H1 (cell line): Measurements from ENCODE around the gene RASGRP1. TPM values are rescaled to one million over a fixed set of nuclear protein-coding genes. Genes with fewer than 3 reads are reported as not detected.

ENCODE experiments used
- CTCF ChIA-PET: fragments of 300-600 bp; sonication (Branson Sonifier 250); formaldehyde crosslinking; loops from one replicate; lab custom pipeline; 2021; ENCODE audit not compliant: partially characterized antibody; lab: Charles Lee
- POLR2A ChIA-PET: fragments of 300-600 bp; sonication (Branson Sonifier 250); formaldehyde crosslinking; loops from one replicate; lab custom pipeline; 2021; ENCODE audit warnings: inconsistent platforms; ENCODE audit not compliant: partially characterized antibody; lab: Charles Lee
- DNase-seq, 2 experiments: peaks; one replicate each; pipeline versions ENCODE4 v3.0.0 to v3.0.0-alpha.2; 2010 to 2022; ENCODE audit warnings: low spot score in 2 of 2, low read depth in 1 of 2, mixed read lengths in 1 of 2
- FAIRE-seq: peaks from 2 replicates; lab custom pipeline; 2011; peaks lifted over from hg19 to GRCh38; lab: Jason Lieb, UNC
- H2AFZ ChIP-seq: 2 replicates; pipeline ENCODE4 v1.8.1; 2012; ENCODE audit warnings: low read length, inconsistent platforms
- H2AK5ac ChIP-seq: 2 replicates; pipeline ENCODE4 v1.6.1; 2013; ENCODE audit warnings: low read depth, low read length
- H2BK120ac ChIP-seq: replicated peaks from 2 replicates; pipeline ENCODE3; 2013; ENCODE audit warnings: low read depth, low read length, inconsistent platforms
- H2BK12ac ChIP-seq: 2 replicates; pipeline ENCODE4 v1.6.1; 2013; ENCODE audit warnings: low read depth, low read length
- H2BK15ac ChIP-seq: 2 replicates; pipeline ENCODE4 v1.6.1; 2013; ENCODE audit warnings: low read length
- H2BK20ac ChIP-seq: 2 replicates; pipeline ENCODE4 v1.6.1; 2013; ENCODE audit warnings: low read length
- H2BK5ac ChIP-seq: 2 replicates; pipeline ENCODE4 v1.6.1; 2013; ENCODE audit warnings: low read depth, low read length
- H3K14ac ChIP-seq: 2 replicates; pipeline ENCODE4 v1.6.1; 2013; ENCODE audit warnings: inconsistent platforms; ENCODE audit not compliant: insufficient read length
- H3K18ac ChIP-seq: 2 replicates; pipeline ENCODE4 v1.6.1; 2013; ENCODE audit warnings: low read length; ENCODE audit errors: extremely low read depth
- H3K23ac ChIP-seq: 2 replicates; pipeline ENCODE4 v1.6.1; 2013; ENCODE audit warnings: inconsistent platforms; ENCODE audit not compliant: insufficient read length
- H3K23me2 ChIP-seq: 2 replicates; pipeline ENCODE4 v1.6.1; 2013; ENCODE audit warnings: low read depth, low read length
- H3K27ac ChIP-seq: 2 replicates; pipeline ENCODE4 v1.6.1; 2011; ENCODE audit warnings: low read depth, low read length, inconsistent platforms
- H3K27me3 ChIP-seq, 4 experiments: replicated peaks in 1 of 4; 1 replicate in 1 of 4; 2 replicates in 3 of 4; pipeline versions ENCODE4 v1.6.1 to v1.8.1; 2011 to 2013; ENCODE audit warnings: low read length in 3 of 4, mild to moderate bottlenecking in 3 of 4, inconsistent platforms in 2 of 4, mixed read lengths in 2 of 4, moderate library complexity in 1 of 4; ENCODE audit not compliant: control insufficient read depth in 3 of 4, insufficient read depth in 3 of 4; ENCODE audit errors: extremely low read depth in 1 of 4
- H3K36me3 ChIP-seq, 4 experiments: 2 replicates each; pipeline versions ENCODE4 v1.6.1 to v1.8.1; 2011 to 2013; ENCODE audit warnings: mild to moderate bottlenecking in 4 of 4, low read length in 3 of 4, moderate library complexity in 2 of 4, control low read depth in 1 of 4, inconsistent platforms in 1 of 4; ENCODE audit not compliant: insufficient read depth in 4 of 4, control insufficient read depth in 2 of 4
- H3K4ac ChIP-seq: replicated peaks from 2 replicates; pipeline ENCODE3; 2013; ENCODE audit warnings: low read length, low read depth, mixed read lengths, inconsistent platforms; ENCODE audit not compliant: insufficient read length
- H3K4me1 ChIP-seq, 4 experiments: replicated peaks in 1 of 4; 1 replicate in 1 of 4; 2 replicates in 3 of 4; pipeline versions ENCODE4 v1.6.1 to v1.8.1; 2011 to 2013; ENCODE audit warnings: low read length in 3 of 4, inconsistent platforms in 2 of 4, mixed read lengths in 1 of 4; ENCODE audit not compliant: insufficient read depth in 4 of 4, control insufficient read depth in 3 of 4
- H3K4me2 ChIP-seq, 2 experiments: 2 replicates each; pipeline versions ENCODE4 v1.6.1 to v1.8.1; 2011 to 2013; ENCODE audit warnings: low read depth in 2 of 2, low read length in 2 of 2, control low read depth in 1 of 2, inconsistent platforms in 1 of 2, mild to moderate bottlenecking in 1 of 2; ENCODE audit not compliant: insufficient read depth in 1 of 2
- H3K4me3 ChIP-seq, 4 experiments: fragments of 200-600, 300-600 bp in 1 of 4; sonication (generic), shearing (Covaris generic), sonication (Bioruptor Twin) in 1 of 4; 2 replicates each; pipeline versions ENCODE4 v1.5.1 to v1.8.1; 2011 to 2016; ENCODE audit warnings: low read length in 4 of 4, low read depth in 3 of 4, control low read depth in 2 of 4, inconsistent platforms in 2 of 4, mild to moderate bottlenecking in 2 of 4, mixed read lengths in 1 of 4, moderate library complexity in 1 of 4; ENCODE audit not compliant: insufficient read depth in 2 of 4; ENCODE audit errors: extremely low read depth in 1 of 4
- H3K56ac ChIP-seq: replicated peaks from 2 replicates; pipeline ENCODE3; 2013; ENCODE audit warnings: low read depth, mild to moderate bottlenecking, mixed read lengths, low read length, inconsistent platforms; ENCODE audit not compliant: insufficient read length
- H3K79me1 ChIP-seq: 2 replicates; pipeline ENCODE4 v1.6.1; 2013; ENCODE audit warnings: low read depth, low read length, control low read depth
- H3K79me2 ChIP-seq, 2 experiments: 2 replicates each; pipeline versions ENCODE4 v1.6.1 to v1.8.1; 2012 to 2013; ENCODE audit warnings: low read length in 2 of 2, mild to moderate bottlenecking in 2 of 2, inconsistent platforms in 1 of 2; ENCODE audit not compliant: insufficient read depth in 2 of 2, control insufficient read depth in 1 of 2
- H3K9ac ChIP-seq, 4 experiments: replicated peaks in 1 of 4; 1 replicate in 1 of 4; 2 replicates in 3 of 4; pipeline versions ENCODE4 v1.6.1 to v1.8.1; 2011 to 2013; ENCODE audit warnings: low read depth in 3 of 4, low read length in 3 of 4, control low read depth in 2 of 4, mild to moderate bottlenecking in 2 of 4, moderate library complexity in 2 of 4, inconsistent platforms in 1 of 4; ENCODE audit errors: extremely low read depth in 1 of 4
- H3K9me3 ChIP-seq, 2 experiments: 2 replicates each; pipeline versions ENCODE4 v1.6.1 to v1.8.1; 2012 to 2013; ENCODE audit warnings: mild to moderate bottlenecking in 2 of 2, moderate library complexity in 2 of 2, control low read depth in 1 of 2, inconsistent platforms in 1 of 2, low read depth in 1 of 2, low read length in 1 of 2, mixed read lengths in 1 of 2; ENCODE audit not compliant: insufficient read depth in 2 of 2
- H4K20me1 ChIP-seq, 2 experiments: replicated peaks in 1 of 2; 2 replicates each; pipeline versions ENCODE3 to v1.8.1; 2011 to 2013; ENCODE audit warnings: inconsistent platforms in 2 of 2, low read length in 2 of 2, mild to moderate bottlenecking in 1 of 2; ENCODE audit not compliant: insufficient read depth in 2 of 2, control insufficient read depth in 1 of 2
- H4K5ac ChIP-seq: 2 replicates; pipeline ENCODE4 v1.6.1; 2013; ENCODE audit warnings: low read length, low read depth, mixed read lengths, inconsistent platforms; ENCODE audit not compliant: insufficient read length
- H4K8ac ChIP-seq: 2 replicates; pipeline ENCODE4 v1.8.0; 2013; ENCODE audit warnings: mild to moderate bottlenecking, moderate library complexity, low read length, inconsistent platforms; ENCODE audit not compliant: insufficient read depth; ENCODE audit errors: extremely low read depth
- H4K91ac ChIP-seq: replicated peaks from 2 replicates; pipeline ENCODE3; 2013; ENCODE audit warnings: low read length, mixed read lengths, inconsistent platforms; ENCODE audit not compliant: insufficient read length
- BCL11A ChIP-seq, 2 experiments: IDR thresholded peaks; one replicate each; pipeline ENCODE4 v1.6.1; 2011; ENCODE audit warnings: low read depth in 2 of 2, low read length in 2 of 2, mild to moderate bottlenecking in 2 of 2
- CBX8 ChIP-seq: fragments of 300-800, 300-1000 bp; sonication (generic); IDR thresholded peaks from 2 replicates; pipeline ENCODE4 v1.7.1; 2016; ENCODE audit warnings: low read depth, low read length, borderline replicate concordance
- CHD2 ChIP-seq: IDR thresholded peaks from 2 replicates; pipeline ENCODE4 v1.6.1; 2012; ENCODE audit warnings: low read length, improper control_type of control experiment
- GABPA ChIP-seq: IDR thresholded peaks from 2 replicates; pipeline ENCODE4 v1.6.1; 2011; ENCODE audit warnings: mild to moderate bottlenecking, low read length, moderate library complexity, borderline replicate concordance; ENCODE audit not compliant: insufficient read depth
- HDAC2 ChIP-seq, 2 experiments: fragments of 300-600 bp in 1 of 2; sonication (generic) in 1 of 2; IDR thresholded peaks; 2 replicates each; pipeline ENCODE4 v1.6.1; 2011 to 2012; ENCODE audit warnings: low read depth in 2 of 2, low read length in 2 of 2, mild to moderate bottlenecking in 2 of 2, moderate library complexity in 2 of 2, borderline replicate concordance in 1 of 2, inconsistent platforms in 1 of 2
- POLR2AphosphoS5 ChIP-seq: IDR thresholded peaks from 2 replicates; pipeline ENCODE4 v1.6.1; 2011; ENCODE audit warnings: low read depth, low read length
- RXRA ChIP-seq: IDR thresholded peaks from 2 replicates; pipeline ENCODE4 v1.6.1; 2011; ENCODE audit warnings: low read depth, mild to moderate bottlenecking, low read length, moderate library complexity; ENCODE audit not compliant: insufficient read depth
- TAF7 ChIP-seq: optimal IDR thresholded peaks from 2 replicates; pipeline ENCODE3; 2011; ENCODE audit warnings: low read depth, mild to moderate bottlenecking, inconsistent platforms, low read length, moderate library complexity, borderline replicate concordance
- WGBS, 2 experiments: shearing (Covaris generic) in 1 of 2; methylation state at CpG; one replicate each; pipeline versions ENCODE4 v1.1.6 to v1.1.7; 2013 to 2015; ENCODE audit warnings: low lambda C conversion rate in 2 of 2, mixed read lengths in 2 of 2, inconsistent platforms in 1 of 2, low coverage in 1 of 2, missing lambda C conversion rate in 1 of 2; ENCODE audit not compliant: insufficient replicate concordance in 2 of 2, insufficient coverage in 1 of 2, insufficient read length in 1 of 2; ENCODE audit errors: extremely low coverage in 1 of 2, missing lambda C conversion rate in 1 of 2; 5-methylcytosine and 5-hydroxymethylcytosine counted together
- polyA plus RNA-seq, 7 experiments: library from polyadenylated mRNA; depleted of rRNA in 3 of 7; stranded (reverse) in 5 of 7; unstranded in 2 of 7; fragments of >200 nt in 5 of 7; fragments of 200-250 nt in 2 of 7; gene quantifications; 1 replicate in 5 of 7; 2 replicates in 1 of 7; 4 replicates in 1 of 7; pipeline versions ENCODE4 v1.2.1 to v1.2.3, GENCODE V29; 2011 to 2013; ENCODE audit warnings: missing spikeins in 2 of 7, mixed read lengths in 2 of 7
- total RNA-seq: library from RNA; stranded (reverse); fragmentation: NEBNext Ultra II Directional; extraction: Animal tissue kit (Norgen Biotek cat#: 25700); gene quantifications from 2 replicates; pipeline ENCODE4 v1.2.1, GENCODE V29; 2021
- TF ChIP-seq, protein P1 (sequence below): IDR thresholded peaks from 2 replicates; pipeline ENCODE4 v1.6.1; 2012; ENCODE audit warnings: low read length, inconsistent platforms
- TF ChIP-seq, protein P2 (sequence below): IDR thresholded peaks from 2 replicates; pipeline ENCODE4 v1.6.1; 2012; ENCODE audit warnings: inconsistent platforms
- TF ChIP-seq, protein P3 (sequence below): IDR thresholded peaks from 2 replicates; pipeline ENCODE4 v1.6.1; 2012; ENCODE audit warnings: inconsistent platforms

The RASGRP1 gene
- total and polyA plus RNA-seq, 2 of the 8 experiments (the other 6 are each of a cell fraction or from before 2014, with no cell fraction given), result 1.1 to 2.1 TPM

DNA sequence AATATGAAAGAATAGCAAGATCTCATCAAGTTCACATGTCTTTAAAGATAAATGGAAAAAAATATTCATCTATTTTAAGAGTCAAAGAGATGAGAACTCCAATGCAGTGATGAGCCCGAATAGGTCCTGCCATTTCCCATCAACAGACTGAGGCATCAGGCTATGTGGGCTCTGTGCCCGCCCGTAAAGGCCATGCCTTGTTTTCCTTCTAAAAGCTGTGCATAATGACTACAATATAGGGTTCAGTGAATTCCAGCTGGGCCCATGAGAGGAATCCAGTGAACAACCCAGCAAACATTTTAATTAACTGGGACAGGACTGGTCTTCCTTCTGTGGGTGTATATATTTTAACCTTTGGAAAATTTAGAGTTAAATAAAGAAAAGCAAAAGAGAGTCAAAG lies 44.6 kb downstream of the RASGRP1 start:
- Histone ChIP-seq H4K20me1 (no peaks in the 10 kb centered on the region), H4K8ac (no peak overlapping the region), H3K23ac (no peak overlapping the region), H3K14ac (no peak overlapping the region), H3K79me2 (no peaks in the 10 kb centered on the region), H2BK120ac (no peak overlapping the region), H2BK12ac (no peak overlapping the region), H3K27ac (no peak overlapping the region), H3K4me2 (no peak overlapping the region), H2BK5ac (no peak overlapping the region), H3K23me2 (peaks cover 1% of the 10 kb centered on the region; the same call in 1 of the 2 replicates), H3K18ac (no peak overlapping the region), H3K4me3 (no peak overlapping the region), H2BK15ac (no peak overlapping the region), H3K9ac (no peak overlapping the region), H3K36me3 (no peaks in the 10 kb centered on the region), H3K56ac (no peak overlapping the region), H3K4me1 (peaks cover 0 to 13% (median 5%) of the 10 kb centered on the region in 4 experiments; a peak in 6 of 7 replicates), H3K9me3 (no peaks in the 10 kb centered on the region), H4K91ac (no peak overlapping the region), H4K5ac (no peak overlapping the region), H2BK20ac (no peak overlapping the region), H3K4ac (no peak overlapping the region), H2AFZ (no peak overlapping the region), H3K79me1 (no peaks in the 10 kb centered on the region), H3K27me3 (no peaks in the 10 kb centered on the region), H2AK5ac (no peak overlapping the region)
- CTCF ChIA-PET, result interaction anchor here (1.0 to 2.6 kb wide), 5 partner anchors 14 to 180 kb away, joined by 3 to 7 read pairs (median 5); partner anchors contain the start of gene FAM98B
- DNase-seq (no peak), FAIRE-seq (no peak)
- WGBS, 2 experiments, result 94% methylated on average over 3 of the region's 3 CpGs; no CpG with 5 or more reads in 1 of the 2 experiments
- POLR2A ChIA-PET, result no interaction called here
- TF ChIP-seq, protein P1, sequence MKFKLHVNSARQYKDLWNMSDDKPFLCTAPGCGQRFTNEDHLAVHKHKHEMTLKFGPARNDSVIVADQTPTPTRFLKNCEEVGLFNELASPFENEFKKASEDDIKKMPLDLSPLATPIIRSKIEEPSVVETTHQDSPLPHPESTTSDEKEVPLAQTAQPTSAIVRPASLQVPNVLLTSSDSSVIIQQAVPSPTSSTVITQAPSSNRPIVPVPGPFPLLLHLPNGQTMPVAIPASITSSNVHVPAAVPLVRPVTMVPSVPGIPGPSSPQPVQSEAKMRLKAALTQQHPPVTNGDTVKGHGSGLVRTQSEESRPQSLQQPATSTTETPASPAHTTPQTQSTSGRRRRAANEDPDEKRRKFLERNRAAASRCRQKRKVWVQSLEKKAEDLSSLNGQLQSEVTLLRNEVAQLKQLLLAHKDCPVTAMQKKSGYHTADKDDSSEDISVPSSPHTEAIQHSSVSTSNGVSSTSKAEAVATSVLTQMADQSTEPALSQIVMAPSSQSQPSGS, result no peak
- TF ChIP-seq, protein P2, sequence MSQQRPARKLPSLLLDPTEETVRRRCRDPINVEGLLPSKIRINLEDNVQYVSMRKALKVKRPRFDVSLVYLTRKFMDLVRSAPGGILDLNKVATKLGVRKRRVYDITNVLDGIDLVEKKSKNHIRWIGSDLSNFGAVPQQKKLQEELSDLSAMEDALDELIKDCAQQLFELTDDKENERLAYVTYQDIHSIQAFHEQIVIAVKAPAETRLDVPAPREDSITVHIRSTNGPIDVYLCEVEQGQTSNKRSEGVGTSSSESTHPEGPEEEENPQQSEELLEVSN, result no peak
- TF ChIP-seq RXRA (no peak), HDAC2 (IDR thresholded peaks at IDR 0.05; ENCODE audit: borderline replicate concordance in 1 of 2, low read depth in 2 of 2, low read length in 2 of 2) (no peak), CHD2 (no peak), BCL11A (IDR thresholded peaks at IDR 0.05; ENCODE audit: low read depth in 2 of 2, low read length in 2 of 2) (no peak), CBX8 (no peak), POLR2AphosphoS5 (no peak), GABPA (no peak), TAF7 (no peak)
- TF ChIP-seq, protein P3, sequence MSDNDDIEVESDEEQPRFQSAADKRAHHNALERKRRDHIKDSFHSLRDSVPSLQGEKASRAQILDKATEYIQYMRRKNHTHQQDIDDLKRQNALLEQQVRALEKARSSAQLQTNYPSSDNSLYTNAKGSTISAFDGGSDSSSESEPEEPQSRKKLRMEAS, result no peak
